ENCODE results near the gene LRGUK. TPM values are rescaled to one million over a fixed set of nuclear protein-coding genes. Genes with fewer than 3 reads are reported as not detected.
"Not testable (repeated sequence)": the region's sequence is repeated elsewhere in the genome, so short reads cannot be mapped to it uniquely, and the experiment has no call there.

Gene LRGUK
- total RNA-seq, 1 donor from 2014 or later = 0.87 TPM

- no peak for DNase-seq (ENCODE audit: low spot score)
Measured at GRCh38 chr7:134245253-134245652, 118.1 kb downstream of the LRGUK start.

GRCh38 chr7:134246347-134246746 is 119.2 kb downstream of the LRGUK start:
- no peak for DNase-seq (ENCODE audit: low spot score)

- DNase-seq (ENCODE audit: low spot score) = no peak
Measured at GRCh38 chr7:134246761-134247160, 119.6 kb downstream of the LRGUK start.

- no peak for DNase-seq (ENCODE audit: low spot score)
Measured at GRCh38 chr7:134248196-134248595, 121.1 kb downstream of the LRGUK start.

- no peak for DNase-seq (ENCODE audit: low spot score)
Measured at GRCh38 chr7:134254311-134254710, 127.2 kb downstream of the LRGUK start.

GRCh38 chr7:134255814-134256213 is 128.7 kb downstream of the LRGUK start:
- DNase-seq (ENCODE audit: low spot score) = no peak

- DNase-seq (ENCODE audit: low spot score) = no peak
Measured at GRCh38 chr7:134262322-134262721, 135.2 kb downstream of the LRGUK start.

GRCh38 chr7:134276951-134277350 is 149.8 kb downstream of the LRGUK start:
- DNase-seq (ENCODE audit: low spot score) = no peak

GRCh38 chr7:134278502-134279153 is 151.5 kb downstream of the LRGUK start:
- no peak for DNase-seq (ENCODE audit: low spot score)

- DNase-seq (ENCODE audit: low spot score) = no peak
Measured at GRCh38 chr7:134279336-134279735, 152.2 kb downstream of the LRGUK start.

GRCh38 chr7:134279898-134280297 is 152.8 kb downstream of the LRGUK start:
- no peak for DNase-seq (ENCODE audit: low spot score)

- DNase-seq (ENCODE audit: low spot score) = no peak
Measured at GRCh38 chr7:134280508-134280907, 153.4 kb downstream of the LRGUK start.

GRCh38 chr7:134284011-134284410 is 156.9 kb downstream of the LRGUK start:
- no peak for DNase-seq (ENCODE audit: low spot score)

- no peak for DNase-seq (ENCODE audit: low spot score)
Measured at GRCh38 chr7:134284952-134285351, 157.8 kb downstream of the LRGUK start.

GRCh38 chr7:134287916-134288659 is 160.9 kb downstream of the LRGUK start:
- DNase-seq (ENCODE audit: low spot score) = no peak

GRCh38 chr7:134289423-134289822 is 162.3 kb downstream of the LRGUK start:
- DNase-seq (ENCODE audit: low spot score) = no peak

- no peak for DNase-seq (ENCODE audit: low spot score)
Measured at GRCh38 chr7:134289841-134290240, 162.7 kb downstream of the LRGUK start.

GRCh38 chr7:134290286-134290685 is 163.1 kb downstream of the LRGUK start:
- DNase-seq (ENCODE audit: low spot score) = no peak

GRCh38 chr7:134293002-134293740 is 166.0 kb downstream of the LRGUK start:
- no peak for DNase-seq (ENCODE audit: low spot score)

- not testable (repeated sequence) for DNase-seq (ENCODE audit: low spot score)
Measured at GRCh38 chr7:134295982-134296381, 168.8 kb downstream of the LRGUK start.

- no peak for DNase-seq (ENCODE audit: low spot score)
Measured at GRCh38 chr7:134297489-134297888, 170.3 kb downstream of the LRGUK start.
